ENCODE measurements around the gene PTPRG. TPM values are rescaled to one million over a fixed set of nuclear protein-coding genes. Genes with fewer than 3 reads are reported as not detected.

Gene PTPRG
- total RNA-seq, 6 experiments from 2014 or later = 11.7 to 27.8 (median 14.7) TPM

- no peaks in the 10 kb centered on the region for H3K36me3 ChIP-seq
- peaks cover 0 to 10% (median 0%) of the 10 kb centered on the region in 4 donors for H3K4me1 ChIP-seq
- no peak for ATAC-seq
- 32% methylated on average over 3 of the region's 3 CpGs for WGBS (ENCODE audit: insufficient coverage, low coverage, low lambda C conversion rate, missing lambda C conversion rate)
- H3K27me3 ChIP-seq = no peaks in the 10 kb centered on the region
- no peak overlapping the region for H3K4me3 ChIP-seq
- TF ChIP-seq POLR2A (IDR thresholded peaks at IDR 0.05) = no peak
- no peak for TF ChIP-seq CTCF (IDR thresholded peaks at IDR 0.05)
- H3K27ac ChIP-seq = no peak overlapping the region
- no peaks in the 10 kb centered on the region for H3K9me3 ChIP-seq
- DNase-seq = no peak
- intact Hi-C loops (cut with DNase I) = no loop called here
Measured at GRCh38 chr3:61926923-61927322, 365.6 kb downstream of the PTPRG start.

GRCh38 chr3:61927332-61927731 is 366.0 kb downstream of the PTPRG start:
- peaks cover 0 to 10% (median 0%) of the 10 kb centered on the region in 4 donors for H3K4me1 ChIP-seq
- ATAC-seq (peak in 1 of 4 donors; percentile 46), DNase-seq (peak in 1 of 3 donors; percentile 51)
- no peak overlapping the region for H3K27ac ChIP-seq
- no peak for TF ChIP-seq POLR2A (IDR thresholded peaks at IDR 0.05)
- TF ChIP-seq CTCF (IDR thresholded peaks at IDR 0.05) = no peak
- no peaks in the 10 kb centered on the region for H3K27me3 ChIP-seq
- H3K9me3 ChIP-seq = no peaks in the 10 kb centered on the region
- H3K4me3 ChIP-seq = no peak overlapping the region
- WGBS (ENCODE audit: insufficient coverage, low coverage, low lambda C conversion rate, missing lambda C conversion rate) = 76% methylated on average over 3 of the region's 3 CpGs
- no peaks in the 10 kb centered on the region for H3K36me3 ChIP-seq
- intact Hi-C loops (cut with DNase I) = no loop called here

GRCh38 chr3:61928039-61928438 is 366.7 kb downstream of the PTPRG start:
- TF ChIP-seq POLR2A (IDR thresholded peaks at IDR 0.05) = no peak
- TF ChIP-seq CTCF (IDR thresholded peaks at IDR 0.05) = no peak
- 0% methylated on average over 1 of the region's 3 CpGs for WGBS (ENCODE audit: insufficient coverage, low coverage, low lambda C conversion rate, missing lambda C conversion rate)
- Histone ChIP-seq H3K4me3 (no peak overlapping the region), H3K27ac (no peak overlapping the region), H3K27me3 (no peaks in the 10 kb centered on the region), H3K4me1 (peaks cover 0 to 10% (median 0%) of the 10 kb centered on the region in 4 donors), H3K36me3 (no peaks in the 10 kb centered on the region), H3K9me3 (no peaks in the 10 kb centered on the region)
- intact Hi-C loops (cut with DNase I) = no loop called here
- ATAC-seq = no peak
- no peak for DNase-seq

- intact Hi-C loops (cut with DNase I) = no loop called here
- Histone ChIP-seq H3K4me3 (no peak overlapping the region), H3K27ac (no peak overlapping the region), H3K9me3 (no peaks in the 10 kb centered on the region), H3K36me3 (no peaks in the 10 kb centered on the region), H3K27me3 (no peaks in the 10 kb centered on the region), H3K4me1 (peaks cover 0 to 7% (median 0%) of the 10 kb centered on the region in 4 donors)
- ATAC-seq (no peak), DNase-seq (no peak)
- TF ChIP-seq CTCF (IDR thresholded peaks at IDR 0.05) (no peak), POLR2A (IDR thresholded peaks at IDR 0.05) (no peak)
- 86% methylated on average over 3 of the region's 4 CpGs for WGBS (ENCODE audit: insufficient coverage, low coverage, low lambda C conversion rate, missing lambda C conversion rate)
Measured at GRCh38 chr3:61928776-61929314, 367.5 kb downstream of the PTPRG start.

- TF ChIP-seq CTCF (IDR thresholded peaks at IDR 0.05) (no peak), POLR2A (IDR thresholded peaks at IDR 0.05) (no peak)
- H3K9me3 ChIP-seq = no peaks in the 10 kb centered on the region
- no peak overlapping the region for H3K27ac ChIP-seq
- 90% methylated on average over 8 of the region's 8 CpGs for WGBS (ENCODE audit: insufficient coverage, low coverage, low lambda C conversion rate, missing lambda C conversion rate)
- no peaks in the 10 kb centered on the region for H3K36me3 ChIP-seq
- no peak for DNase-seq
- ATAC-seq = no peak
- no peaks in the 10 kb centered on the region for H3K27me3 ChIP-seq
- intact Hi-C loops (cut with DNase I) = no loop called here
- H3K4me3 ChIP-seq = no peak overlapping the region
- H3K4me1 ChIP-seq = no peaks in the 10 kb centered on the region
Measured at GRCh38 chr3:61929617-61930016, 368.2 kb downstream of the PTPRG start.

Data from right lobe of liver (tissue), 6 donors.